Tibial nerve (tissue), 4 donors: Measurements from ENCODE around the gene GPR4. TPM values are rescaled to one million over a fixed set of nuclear protein-coding genes. Genes with fewer than 3 reads are reported as not detected.

ENCODE experiments used
- DNase-seq, 2 donors: peaks; one replicate each; pipeline ENCODE4 v3.0.0-alpha.2; 2019; ENCODE audit warnings: low spot score in 2 of 2
- H3K27ac ChIP-seq, 4 donors: fragments of 200-600 bp; sonication (generic) in 3 of 4; one replicate each; pipeline ENCODE4 v1.5.1; 2017 to 2019; ENCODE audit warnings: mild to moderate bottlenecking in 1 of 4
- H3K27me3 ChIP-seq, 2 donors: fragments of 200-600 bp; sonication (generic) in 1 of 2; one replicate each; pipeline versions ENCODE4 v1.5.1 to v1.6.0; 2017 to 2019
- H3K36me3 ChIP-seq, 3 donors: fragments of 200-600 bp; sonication (generic); one replicate each; pipeline ENCODE4 v1.5.1; 2018 to 2019
- H3K4me1 ChIP-seq, 4 donors: fragments of 200-600 bp; sonication (generic) in 3 of 4; one replicate each; pipeline ENCODE4 v1.5.1; 2017 to 2019
- H3K4me3 ChIP-seq, 4 donors: fragments of 200-600 bp; sonication (generic) in 3 of 4; one replicate each; pipeline ENCODE4 v1.5.1; 2017 to 2019; ENCODE audit warnings: mild to moderate bottlenecking in 1 of 4, moderate library complexity in 1 of 4
- H3K9me3 ChIP-seq, 4 donors: fragments of 200-600 bp; sonication (generic) in 3 of 4; one replicate each; pipeline ENCODE4 v1.5.1; 2017 to 2019
- EP300 ChIP-seq, 2 donors: sonication (generic); formaldehyde crosslinking; IDR thresholded peaks; one replicate each; pipeline ENCODE4 v1.6.1; 2017; ENCODE audit warnings: antibody characterized with exemption in 2 of 2, mild to moderate bottlenecking in 1 of 2
- POLR2A ChIP-seq, 2 donors: fragments of 450-650 bp; IDR thresholded peaks; one replicate each; pipeline ENCODE4 v1.6.1; 2017; ENCODE audit warnings: antibody characterized with exemption in 2 of 2, mild to moderate bottlenecking in 2 of 2, moderate library complexity in 2 of 2
- WGBS, 2 donors: methylation state at CpG; one replicate each; pipeline ENCODE4 v1.1.5; 2018; 5-methylcytosine and 5-hydroxymethylcytosine counted together
- total RNA-seq, 4 donors: library from RNA; depleted of rRNA; stranded (reverse); fragments of >200 nt; gene quantifications; one replicate each; pipeline ENCODE4 v1.1.0, GENCODE V29; 2016
- TF ChIP-seq, protein P1 (sequence below), 5 experiments: fragments of 200-600 bp in 3 of 5; fragments of 450-650 bp in 2 of 5; sonication (generic) in 3 of 5; IDR thresholded peaks; one replicate each; pipeline ENCODE4 v1.5.1; 2016 to 2019; ENCODE audit warnings: antibody characterized with exemption in 5 of 5, mild to moderate bottlenecking in 3 of 5, moderate library complexity in 2 of 5

Gene GPR4
- total RNA-seq, 4 donors from 2014 or later: 12.6 to 15.6 (median 13.8) TPM

DNA sequence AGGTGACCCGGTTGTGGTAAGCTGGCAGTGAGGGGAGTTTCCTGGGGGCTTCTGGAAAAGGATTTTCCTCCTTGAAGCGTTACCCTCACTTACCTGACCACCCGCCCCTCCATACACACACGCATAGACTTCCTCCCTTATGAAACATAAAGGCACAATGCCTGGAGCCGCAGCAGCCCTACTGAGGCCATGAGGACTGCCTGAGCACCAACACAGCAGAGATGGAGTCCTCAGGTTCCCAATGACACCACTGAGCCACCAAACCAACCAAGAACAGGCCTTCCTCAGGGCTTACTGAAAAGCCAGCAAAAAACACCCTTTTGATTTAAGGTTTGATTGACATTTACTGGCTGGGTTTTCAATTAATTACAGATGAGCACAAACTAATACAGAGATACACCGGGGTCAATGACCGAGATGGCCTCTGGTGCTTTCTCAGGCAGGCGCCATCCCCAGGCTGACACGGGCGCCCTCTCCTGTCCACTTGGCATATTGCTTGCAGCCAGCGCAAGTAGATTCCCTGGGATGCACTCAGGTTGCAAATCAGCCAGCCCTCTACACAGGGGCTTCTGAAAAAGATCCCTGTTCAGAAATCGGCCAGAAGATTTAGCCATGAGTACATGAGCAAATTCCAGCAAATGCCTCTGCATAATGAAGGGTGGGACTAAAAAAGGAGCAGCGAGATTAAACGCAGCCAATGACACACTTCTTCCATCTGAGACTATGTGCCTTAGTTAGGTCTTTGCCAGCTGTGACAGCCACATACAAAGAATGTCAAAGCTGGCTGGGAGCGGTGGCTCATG, 32.2 kb downstream of the GPR4 start:
- TF ChIP-seq POLR2A (IDR thresholded peaks at IDR 0.05) (no peak), EP300 (IDR thresholded peaks at IDR 0.05) (no peak)
- TF ChIP-seq, protein P1, sequence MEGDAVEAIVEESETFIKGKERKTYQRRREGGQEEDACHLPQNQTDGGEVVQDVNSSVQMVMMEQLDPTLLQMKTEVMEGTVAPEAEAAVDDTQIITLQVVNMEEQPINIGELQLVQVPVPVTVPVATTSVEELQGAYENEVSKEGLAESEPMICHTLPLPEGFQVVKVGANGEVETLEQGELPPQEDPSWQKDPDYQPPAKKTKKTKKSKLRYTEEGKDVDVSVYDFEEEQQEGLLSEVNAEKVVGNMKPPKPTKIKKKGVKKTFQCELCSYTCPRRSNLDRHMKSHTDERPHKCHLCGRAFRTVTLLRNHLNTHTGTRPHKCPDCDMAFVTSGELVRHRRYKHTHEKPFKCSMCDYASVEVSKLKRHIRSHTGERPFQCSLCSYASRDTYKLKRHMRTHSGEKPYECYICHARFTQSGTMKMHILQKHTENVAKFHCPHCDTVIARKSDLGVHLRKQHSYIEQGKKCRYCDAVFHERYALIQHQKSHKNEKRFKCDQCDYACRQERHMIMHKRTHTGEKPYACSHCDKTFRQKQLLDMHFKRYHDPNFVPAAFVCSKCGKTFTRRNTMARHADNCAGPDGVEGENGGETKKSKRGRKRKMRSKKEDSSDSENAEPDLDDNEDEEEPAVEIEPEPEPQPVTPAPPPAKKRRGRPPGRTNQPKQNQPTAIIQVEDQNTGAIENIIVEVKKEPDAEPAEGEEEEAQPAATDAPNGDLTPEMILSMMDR (IDR thresholded peaks at IDR 0.05): peak; percentile 41 to 71 (median 58)
- Histone ChIP-seq H3K27me3 (no peaks in the 10 kb centered on the region), H3K4me1 (peaks cover 0 to 6% (median 0%) of the 10 kb centered on the region in 4 donors), H3K4me3 (no peak overlapping the region), H3K9me3 (no peaks in the 10 kb centered on the region), H3K36me3 (no peaks in the 10 kb centered on the region), H3K27ac (no peak overlapping the region)
- DNase-seq: no peak
- 46 to 50% methylated on average over 14 to 15 of the region's 15 CpGs for WGBS, 2 donors

DNA sequence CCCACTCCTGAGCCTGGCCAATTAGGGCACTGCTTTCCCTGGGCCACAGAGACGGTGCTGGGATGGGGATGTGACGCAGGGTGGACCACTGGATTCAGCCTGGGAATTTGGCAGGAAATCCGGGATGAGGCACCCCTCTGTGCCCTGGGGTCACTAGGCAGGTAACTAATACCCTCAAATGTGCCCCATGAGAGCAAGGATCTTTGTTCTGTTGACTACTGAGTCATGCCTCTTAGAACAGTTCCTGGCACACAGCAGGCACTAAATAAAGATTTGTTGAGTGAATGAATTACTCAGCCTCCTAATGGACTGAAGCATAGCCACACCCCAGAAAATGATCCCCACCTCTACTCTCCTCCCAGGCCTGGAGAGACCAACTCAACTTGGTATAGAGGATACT, 33.3 kb downstream of the GPR4 start:
- no peaks in the 10 kb centered on the region for H3K27me3 ChIP-seq
- no peak for DNase-seq
- peaks cover 0 to 6% (median under 1%) of the 10 kb centered on the region in 4 donors for H3K4me1 ChIP-seq
- TF ChIP-seq EP300 (IDR thresholded peaks at IDR 0.05) (no peak), POLR2A (IDR thresholded peaks at IDR 0.05) (no peak)
- TF ChIP-seq, protein P1 (IDR thresholded peaks at IDR 0.05): no peak
- H3K4me3 ChIP-seq: no peak overlapping the region
- no peaks in the 10 kb centered on the region for H3K36me3 ChIP-seq
- no peaks in the 10 kb centered on the region for H3K9me3 ChIP-seq
- WGBS, 2 donors: 80% methylated on average over 3 of the region's 3 CpGs
- no peak overlapping the region for H3K27ac ChIP-seq

DNA sequence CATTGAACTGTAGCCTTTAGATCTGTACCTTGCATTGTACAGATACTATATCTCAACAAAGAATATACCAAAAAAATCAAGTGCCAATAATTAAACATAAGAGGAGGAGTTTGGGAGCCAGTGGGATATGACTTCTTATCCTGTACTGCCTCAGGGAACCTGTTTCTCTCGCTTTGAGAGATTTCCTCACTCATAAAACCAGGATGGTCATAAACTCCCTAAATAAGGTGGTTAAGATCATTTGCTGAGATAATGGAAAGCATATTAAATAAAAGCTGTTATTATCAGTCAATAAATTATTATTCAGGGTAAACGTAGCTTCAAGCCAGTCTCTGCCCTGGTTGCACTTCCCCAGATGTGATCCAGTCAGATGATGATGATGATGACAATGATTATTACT, 34.4 kb downstream of the GPR4 start:
- WGBS, 2 donors: 78% methylated on average over 2 of the region's 2 CpGs
- no peaks in the 10 kb centered on the region for H3K27me3 ChIP-seq
- no peak for DNase-seq
- no peak overlapping the region for H3K4me3 ChIP-seq
- no peaks in the 10 kb centered on the region for H3K36me3 ChIP-seq
- H3K27ac ChIP-seq: no peak overlapping the region
- TF ChIP-seq, protein P1 (IDR thresholded peaks at IDR 0.05): no peak
- no peak for TF ChIP-seq EP300 (IDR thresholded peaks at IDR 0.05)
- TF ChIP-seq POLR2A (IDR thresholded peaks at IDR 0.05): no peak
- H3K4me1 ChIP-seq: peaks cover 0 to 11% (median 3%) of the 10 kb centered on the region in 4 donors
- no peaks in the 10 kb centered on the region for H3K9me3 ChIP-seq

DNA sequence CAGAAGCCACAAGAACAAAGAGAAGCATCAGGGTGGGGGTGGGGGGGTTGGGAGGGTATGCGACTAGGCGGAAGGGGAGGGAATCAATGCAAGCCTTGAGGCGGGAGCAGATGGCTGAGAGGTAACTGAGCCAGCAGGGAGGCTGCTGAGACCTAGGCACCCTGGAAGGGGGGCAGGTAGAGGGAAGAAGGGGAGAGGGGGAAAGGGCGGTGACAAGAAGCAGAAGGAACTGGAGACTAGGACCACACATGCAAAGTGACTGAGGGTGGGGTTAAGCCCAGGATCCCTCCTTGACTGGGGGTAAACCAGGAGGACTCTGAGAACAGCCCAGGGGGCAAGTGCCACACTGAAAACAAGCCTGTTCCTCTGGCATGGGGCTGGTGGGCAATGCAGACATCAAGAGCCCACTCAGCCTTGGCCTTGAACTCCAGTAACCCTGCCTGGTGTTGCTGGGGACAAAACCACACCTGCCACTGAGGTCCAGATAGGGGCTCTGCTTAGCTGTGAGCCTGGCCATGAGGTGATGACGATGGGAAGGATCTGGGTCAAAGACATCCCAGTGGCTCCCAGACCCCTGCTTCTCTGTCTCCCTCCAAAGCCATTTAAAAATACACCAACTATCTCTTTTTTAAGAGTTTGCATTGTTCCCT, 37.8 kb downstream of the GPR4 start:
- TF ChIP-seq EP300 (IDR thresholded peaks at IDR 0.05) (no peak), POLR2A (IDR thresholded peaks at IDR 0.05) (no peak)
- TF ChIP-seq, protein P1 (IDR thresholded peaks at IDR 0.05): no peak
- Histone ChIP-seq H3K9me3 (no peaks in the 10 kb centered on the region), H3K27me3 (no peaks in the 10 kb centered on the region), H3K36me3 (no peaks in the 10 kb centered on the region), H3K27ac (peak overlapping the region in 1 of 4 donors; percentile 75), H3K4me3 (no peak overlapping the region), H3K4me1 (peaks cover 0 to 14% (median 6%) of the 10 kb centered on the region in 4 donors)
- 65 to 67% methylated on average over 5 of the region's 5 CpGs for WGBS, 2 donors
- no peak for DNase-seq

DNA sequence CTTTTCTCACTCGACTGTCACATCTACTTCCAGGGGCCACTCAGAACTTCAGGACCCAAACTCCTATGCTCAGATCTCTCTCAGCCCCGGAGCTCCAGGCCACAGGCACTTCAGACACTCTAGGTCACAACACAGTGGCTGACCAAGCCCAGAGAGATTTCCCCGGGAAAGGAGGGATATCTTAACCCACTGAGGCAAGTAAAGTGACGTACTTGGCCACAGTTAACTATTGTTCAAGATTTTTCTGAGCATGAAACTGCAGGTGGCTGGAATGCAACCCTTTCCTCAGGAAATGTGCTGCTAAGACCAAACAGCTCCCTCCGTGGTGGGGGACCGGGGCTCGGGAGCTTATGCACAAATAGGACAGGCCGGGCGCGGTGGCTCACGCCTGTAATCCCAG, 41.3 kb downstream of the GPR4 start:
- H3K27ac ChIP-seq: no peak overlapping the region
- DNase-seq: no peak
- H3K36me3 ChIP-seq: no peaks in the 10 kb centered on the region
- no peaks in the 10 kb centered on the region for H3K27me3 ChIP-seq
- WGBS, 2 donors: 69 to 77% methylated on average over 7 to 11 of the region's 11 CpGs
- no peak for TF ChIP-seq POLR2A (IDR thresholded peaks at IDR 0.05)
- TF ChIP-seq, protein P1 (IDR thresholded peaks at IDR 0.05): no peak
- TF ChIP-seq EP300 (IDR thresholded peaks at IDR 0.05): no peak
- H3K4me3 ChIP-seq: no peak overlapping the region
- no peaks in the 10 kb centered on the region for H3K9me3 ChIP-seq
- H3K4me1 ChIP-seq: peaks cover 0 to 19% (median 3%) of the 10 kb centered on the region in 4 donors
